Fibroblast of lung (primary cell): ENCODE measurements around the gene ZC3H12D. TPM values are rescaled to one million over a fixed set of nuclear protein-coding genes. Genes with fewer than 3 reads are reported as not detected.

Experiments
- DNase-seq, 2 donors: peaks; one replicate each; pipeline versions ENCODE4 v3.0.0 to v3.0.0-alpha.2; 2010; ENCODE audit warnings: low read depth in 2 of 2
- H2AFZ ChIP-seq: 2 replicates; pipeline ENCODE4 v1.5.1; 2012; ENCODE audit warnings: low read length, control low read depth, inconsistent platforms
- H3K27ac ChIP-seq: 2 replicates; pipeline ENCODE4 v1.5.1; 2011; ENCODE audit warnings: low read length, control low read depth; ENCODE audit not compliant: insufficient read depth
- H3K27me3 ChIP-seq: 2 replicates; pipeline ENCODE4 v1.5.1; 2011; ENCODE audit warnings: mild to moderate bottlenecking, low read length; ENCODE audit not compliant: control insufficient read depth, insufficient read depth
- H3K36me3 ChIP-seq: 2 replicates; pipeline ENCODE4 v1.5.1; 2011; ENCODE audit warnings: low read length; ENCODE audit not compliant: control insufficient read depth, insufficient read depth
- H3K4me1 ChIP-seq: 2 replicates; pipeline ENCODE4 v1.5.1; 2011; ENCODE audit warnings: low read length; ENCODE audit not compliant: control insufficient read depth, insufficient read depth; ENCODE audit errors: extremely low read depth
- H3K4me2 ChIP-seq: 2 replicates; pipeline ENCODE4 v1.5.1; 2011; ENCODE audit warnings: low read length, control low read depth; ENCODE audit not compliant: insufficient read depth; ENCODE audit errors: extremely low read depth
- H3K4me3 ChIP-seq, 4 experiments: fragments of 200-600 bp in 1 of 4; sonication (generic) in 1 of 4; replicated peaks in 1 of 4; 2 replicates each; pipeline ENCODE4 v1.5.1; 2011 to 2016; ENCODE audit warnings: low read length in 4 of 4, low read depth in 3 of 4, mild to moderate bottlenecking in 3 of 4, control low read depth in 2 of 4, inconsistent platforms in 1 of 4, mixed read lengths in 1 of 4; ENCODE audit not compliant: insufficient read depth in 1 of 4; ENCODE audit errors: control extremely low read depth in 1 of 4
- H3K79me2 ChIP-seq: 2 replicates; pipeline ENCODE4 v1.5.1; 2012; ENCODE audit warnings: mild to moderate bottlenecking, low read length, inconsistent platforms; ENCODE audit not compliant: control insufficient read depth, insufficient read depth
- H3K9ac ChIP-seq: 2 replicates; pipeline ENCODE4 v1.5.1; 2011; ENCODE audit warnings: mild to moderate bottlenecking, low read length, control low read depth; ENCODE audit not compliant: insufficient read depth
- H3K9me3 ChIP-seq: 2 replicates; pipeline ENCODE4 v1.5.1; 2012; ENCODE audit warnings: low read depth, low read length; ENCODE audit not compliant: control insufficient read depth, insufficient read depth
- H4K20me1 ChIP-seq: 2 replicates; pipeline ENCODE4 v1.5.1; 2011; ENCODE audit warnings: low read length; ENCODE audit not compliant: control insufficient read depth, insufficient read depth; ENCODE audit errors: extremely low read depth
- CTCF ChIP-seq, 2 donors: IDR thresholded peaks in 1 of 2; conservative IDR thresholded peaks in 1 of 2; 1 replicate in 1 of 2; 2 replicates in 1 of 2; pipeline ENCODE4 v1.5.1; 2011 to 2012; ENCODE audit warnings: low read length in 2 of 2, control low read depth in 1 of 2, inconsistent platforms in 1 of 2, low read depth in 1 of 2, mild to moderate bottlenecking in 1 of 2
- EZH2 ChIP-seq: IDR thresholded peaks from 2 replicates; pipeline ENCODE4 v1.5.1; 2012; ENCODE audit warnings: low read length, control low read depth, mild to moderate bottlenecking; ENCODE audit errors: missing control alignments
- polyA plus RNA-seq, 2 donors: library from polyadenylated mRNA; depleted of rRNA in 1 of 2; stranded (reverse) in 1 of 2; unstranded in 1 of 2; fragments of >200 nt; gene quantifications; 2 replicates each; pipeline ENCODE4 v1.2.1, GENCODE V29; 2011 to 2012; ENCODE audit warnings: missing spikeins in 1 of 2
- total RNA-seq: library from RNA; depleted of rRNA; stranded (reverse); fragments of >200 nt; gene quantifications from 2 replicates; pipeline ENCODE4 v1.2.1, GENCODE V29; 2014

The ZC3H12D gene
- total and polyA plus RNA-seq, 2 donors (not counting 1 experiment from before 2014, with no cell fraction given), result 0.01 to 0.17 TPM

GRCh38 chr6:149456311-149457021, 28.3 kb downstream of the ZC3H12D start:
- H2AFZ ChIP-seq, result no peak overlapping the region
- H3K79me2 ChIP-seq, result no peaks in the 10 kb centered on the region
- no peaks in the 10 kb centered on the region for H3K36me3 ChIP-seq
- no peaks in the 10 kb centered on the region for H3K27me3 ChIP-seq
- H3K4me1 ChIP-seq, result peaks cover 13% of the 10 kb centered on the region
- no peaks in the 10 kb centered on the region for H3K9me3 ChIP-seq
- no peak for TF ChIP-seq EZH2
- TF ChIP-seq CTCF (conservative IDR thresholded peaks at IDR 0.05 in 1 of 2, IDR thresholded peaks at IDR 0.05 in 1 of 2; ENCODE audit: low read depth in 1 of 2, low read length in 2 of 2), result no peak
- H4K20me1 ChIP-seq, result peaks cover 3% of the 10 kb centered on the region
- no peak overlapping the region for H3K27ac ChIP-seq
- no peak overlapping the region for H3K9ac ChIP-seq
- no peak for DNase-seq
- H3K4me2 ChIP-seq, result no peak overlapping the region
- H3K4me3 ChIP-seq, result no peak overlapping the region

- Histone ChIP-seq H3K36me3 (no peaks in the 10 kb centered on the region), H3K4me2 (no peak overlapping the region), H3K4me1 (peaks cover 13% of the 10 kb centered on the region), H2AFZ (no peak overlapping the region), H3K27ac (no peak overlapping the region), H3K27me3 (peaks cover 10% of the 10 kb centered on the region), H3K9me3 (no peaks in the 10 kb centered on the region), H3K4me3 (no peak overlapping the region), H4K20me1 (peaks cover 3% of the 10 kb centered on the region), H3K79me2 (no peaks in the 10 kb centered on the region), H3K9ac (no peak overlapping the region)
- no peak for DNase-seq
- TF ChIP-seq EZH2 (no peak), CTCF (conservative IDR thresholded peaks at IDR 0.05 in 1 of 2, IDR thresholded peaks at IDR 0.05 in 1 of 2; ENCODE audit: low read depth in 1 of 2, low read length in 2 of 2) (no peak)
Observed at GRCh38 chr6:149455031-149455732, 29.6 kb downstream of the ZC3H12D start.

- Histone ChIP-seq H3K4me3 (no peak overlapping the region), H3K9me3 (no peaks in the 10 kb centered on the region), H3K79me2 (no peaks in the 10 kb centered on the region), H3K27me3 (peaks cover 14% of the 10 kb centered on the region), H2AFZ (no peak overlapping the region), H3K4me2 (peak overlapping the region; percentile 51), H3K9ac (no peak overlapping the region), H4K20me1 (peaks cover 3% of the 10 kb centered on the region), H3K36me3 (no peaks in the 10 kb centered on the region), H3K4me1 (peaks cover 10% of the 10 kb centered on the region), H3K27ac (no peak overlapping the region)
- peak; percentile 88 to 98 for DNase-seq
- TF ChIP-seq CTCF (conservative IDR thresholded peaks at IDR 0.05 in 1 of 2, IDR thresholded peaks at IDR 0.05 in 1 of 2; ENCODE audit: low read depth in 1 of 2, low read length in 2 of 2) (no peak), EZH2 (no peak)
Observed at GRCh38 chr6:149454346-149454848, 30.4 kb downstream of the ZC3H12D start.
